HEK293 (cell line): Measurements from ENCODE around the gene LIMCH1.
A peak's percentile ranks its signal among the peaks of the same experiment; 100 is the strongest.

ENCODE experiments used
- CTCF ChIA-PET: fragments of 350-600 bp; formaldehyde crosslinking; extraction: SDS; loops from one replicate; lab custom pipeline; 2021; ENCODE audit warnings: antibody characterized with exemption; lab: Yijun Ruan, JAX
- POLR2A ChIA-PET: fragments of 300-600 bp; formaldehyde crosslinking; extraction: SDS; loops from one replicate; lab custom pipeline; 2020; ENCODE audit warnings: antibody characterized with exemption, inconsistent platforms; lab: Yijun Ruan, JAX
- H3K27ac ChIP-seq: fragments of 200-500 bp; sonication (Bioruptor generic); 2 replicates; pipeline ENCODE4 v1.5.1; 2014; ENCODE audit warnings: low read depth, low read length, control low read depth, inconsistent platforms; ENCODE audit errors: extremely low read depth
- H3K36me3 ChIP-seq, 2 experiments: fragments of 200-500 bp in 1 of 2; sonication (Bioruptor generic) in 1 of 2; 1 replicate in 1 of 2; 2 replicates in 1 of 2; pipeline ENCODE4 v1.5.1; 2014 to 2017; ENCODE audit warnings: inconsistent platforms in 2 of 2, low read length in 2 of 2; ENCODE audit not compliant: control insufficient read depth in 2 of 2, insufficient read depth in 1 of 2
- H3K4me1 ChIP-seq: fragments of 200-500 bp; sonication (Bioruptor generic); 2 replicates; pipeline ENCODE4 v1.5.1; 2014; ENCODE audit warnings: mild to moderate bottlenecking, low read length, inconsistent platforms; ENCODE audit not compliant: control insufficient read depth, insufficient read depth
- H3K4me3 ChIP-seq: 2 replicates; pipeline ENCODE4 v1.5.1; 2011; ENCODE audit warnings: low read depth, mild to moderate bottlenecking, control low read depth, low read length, moderate library complexity
- H3K9me3 ChIP-seq: fragments of 200-500 bp; sonication (Bioruptor generic); 2 replicates; pipeline ENCODE4 v1.5.1; 2014; ENCODE audit warnings: low read depth, low read length, inconsistent platforms; ENCODE audit not compliant: control insufficient read depth, insufficient read depth
- GLIS1 ChIP-seq: fragments of 450-650 bp; formaldehyde crosslinking; IDR thresholded peaks from 2 replicates; pipeline ENCODE4 v1.5.1; 2016; ENCODE audit warnings: missing biosample characterization, missing genetic modification characterization
- HOXA7 ChIP-seq: sonication (generic); formaldehyde crosslinking; IDR thresholded peaks from 2 replicates; pipeline ENCODE4 v1.8.1; 2022; ENCODE audit warnings: missing genetic modification reagents, borderline replicate concordance
- IKZF3 ChIP-seq: fragments of 450-650 bp; IDR thresholded peaks from 2 replicates; pipeline ENCODE4 v1.5.0; 2018; ENCODE audit warnings: missing biosample characterization, mild to moderate bottlenecking, missing genetic modification characterization, moderate library complexity
- KLF9 ChIP-seq: fragments of 450-650 bp; formaldehyde crosslinking; IDR thresholded peaks from 2 replicates; pipeline ENCODE4 v1.5.1; 2016; ENCODE audit warnings: missing biosample characterization, missing genetic modification characterization, low read depth
- OVOL3 ChIP-seq: fragments of 450-650 bp; formaldehyde crosslinking; IDR thresholded peaks from 2 replicates; pipeline ENCODE4 v1.5.1; 2016; ENCODE audit warnings: missing biosample characterization, missing genetic modification characterization
- PRDM10 ChIP-seq: fragments of 450-650 bp; formaldehyde crosslinking; IDR thresholded peaks from 2 replicates; pipeline ENCODE4 v1.5.1; 2016; ENCODE audit warnings: missing biosample characterization, missing genetic modification characterization
- SCRT1 ChIP-seq: fragments of 450-650 bp; formaldehyde crosslinking; IDR thresholded peaks from 2 replicates; pipeline ENCODE4 v1.5.1; 2016; ENCODE audit warnings: missing biosample characterization, missing genetic modification characterization, borderline replicate concordance
- SCRT2 ChIP-seq: fragments of 450-650 bp; formaldehyde crosslinking; IDR thresholded peaks from 2 replicates; pipeline ENCODE4 v1.5.1; 2016; ENCODE audit warnings: missing biosample characterization, missing genetic modification characterization
- SP3 ChIP-seq: fragments of 450-650 bp; formaldehyde crosslinking; IDR thresholded peaks from 2 replicates; pipeline ENCODE4 v1.5.1; 2016; ENCODE audit warnings: missing biosample characterization, missing genetic modification characterization
- ZBTB17 ChIP-seq: fragments of 450-650 bp; formaldehyde crosslinking; IDR thresholded peaks from 2 replicates; pipeline ENCODE4 v1.5.1; 2016; ENCODE audit warnings: missing biosample characterization, missing genetic modification characterization
- ZBTB48 ChIP-seq: fragments of 450-650 bp; formaldehyde crosslinking; IDR thresholded peaks from 2 replicates; pipeline ENCODE4 v1.5.1; 2016; ENCODE audit warnings: missing biosample characterization, missing genetic modification characterization
- ZNF112 ChIP-seq: fragments of 450-650 bp; formaldehyde crosslinking; IDR thresholded peaks from 2 replicates; pipeline ENCODE4 v1.5.0; 2017; ENCODE audit warnings: missing biosample characterization, missing genetic modification characterization
- ZNF133 ChIP-seq: fragments of 450-650 bp; formaldehyde crosslinking; IDR thresholded peaks from 2 replicates; pipeline ENCODE4 v1.5.1; 2016; ENCODE audit warnings: missing biosample characterization, missing genetic modification characterization
- ZNF138 ChIP-seq: fragments of 450-650 bp; formaldehyde crosslinking; IDR thresholded peaks from 2 replicates; pipeline ENCODE4 v1.5.1; 2016; ENCODE audit warnings: missing biosample characterization, missing genetic modification characterization, borderline replicate concordance
- ZNF292 ChIP-seq: fragments of 450-650 bp; formaldehyde crosslinking; IDR thresholded peaks from 2 replicates; pipeline ENCODE4 v1.5.1; 2016; ENCODE audit warnings: low read depth, missing biosample characterization, missing genetic modification characterization, borderline replicate concordance
- ZNF560 ChIP-seq: fragments of 450-650 bp; formaldehyde crosslinking; IDR thresholded peaks from 2 replicates; pipeline ENCODE4 v1.5.1; 2017; ENCODE audit warnings: missing biosample characterization, missing genetic modification characterization, borderline replicate concordance
- ZNF561 ChIP-seq: fragments of 450-650 bp; IDR thresholded peaks from 2 replicates; pipeline ENCODE4 v1.5.1; 2018; ENCODE audit warnings: missing biosample characterization, missing genetic modification characterization, borderline replicate concordance
- ZNF658 ChIP-seq: fragments of 450-650 bp; formaldehyde crosslinking; IDR thresholded peaks from 2 replicates; pipeline ENCODE4; 2016; ENCODE audit warnings: missing biosample characterization, missing genetic modification characterization
- ZNF660 ChIP-seq: fragments of 450-650 bp; IDR thresholded peaks from 2 replicates; pipeline ENCODE4 v1.5.1; 2018; ENCODE audit warnings: missing biosample characterization, mild to moderate bottlenecking, missing genetic modification characterization
- ZNF768 ChIP-seq: fragments of 450-650 bp; formaldehyde crosslinking; IDR thresholded peaks from 2 replicates; pipeline ENCODE4 v1.5.1; 2018; ENCODE audit warnings: missing biosample characterization, mild to moderate bottlenecking, missing genetic modification characterization
- ZNF777 ChIP-seq: fragments of 450-650 bp; formaldehyde crosslinking; IDR thresholded peaks from 2 replicates; pipeline ENCODE4 v1.5.1; 2017; ENCODE audit warnings: missing biosample characterization, missing genetic modification characterization, borderline replicate concordance
- ZNF792 ChIP-seq: fragments of 450-650 bp; formaldehyde crosslinking; IDR thresholded peaks from 2 replicates; pipeline ENCODE4 v1.5.1; 2016; ENCODE audit warnings: missing biosample characterization, missing genetic modification characterization
- ZNF830 ChIP-seq: fragments of 450-650 bp; IDR thresholded peaks from 2 replicates; pipeline ENCODE4 v1.5.0; 2018; ENCODE audit warnings: missing biosample characterization, missing genetic modification characterization, low read depth, mild to moderate bottlenecking, moderate library complexity
- TF ChIP-seq, protein P1 (sequence below): fragments of 450-650 bp; formaldehyde crosslinking; IDR thresholded peaks from 2 replicates; pipeline ENCODE4 v1.5.1; 2016; ENCODE audit warnings: missing biosample characterization, missing genetic modification characterization
- TF ChIP-seq, protein P2 (sequence below): sonication (generic); formaldehyde crosslinking; IDR thresholded peaks from 2 replicates; pipeline ENCODE4 v1.8.1; 2022; ENCODE audit warnings: mild to moderate bottlenecking, moderate library complexity, missing genetic modification reagents
- TF ChIP-seq, protein P3 (sequence below): fragments of 450-650 bp; IDR thresholded peaks from 2 replicates; pipeline ENCODE4 v1.5.1; 2018; ENCODE audit warnings: missing biosample characterization, mild to moderate bottlenecking, missing genetic modification characterization

Gene LIMCH1, protein sequence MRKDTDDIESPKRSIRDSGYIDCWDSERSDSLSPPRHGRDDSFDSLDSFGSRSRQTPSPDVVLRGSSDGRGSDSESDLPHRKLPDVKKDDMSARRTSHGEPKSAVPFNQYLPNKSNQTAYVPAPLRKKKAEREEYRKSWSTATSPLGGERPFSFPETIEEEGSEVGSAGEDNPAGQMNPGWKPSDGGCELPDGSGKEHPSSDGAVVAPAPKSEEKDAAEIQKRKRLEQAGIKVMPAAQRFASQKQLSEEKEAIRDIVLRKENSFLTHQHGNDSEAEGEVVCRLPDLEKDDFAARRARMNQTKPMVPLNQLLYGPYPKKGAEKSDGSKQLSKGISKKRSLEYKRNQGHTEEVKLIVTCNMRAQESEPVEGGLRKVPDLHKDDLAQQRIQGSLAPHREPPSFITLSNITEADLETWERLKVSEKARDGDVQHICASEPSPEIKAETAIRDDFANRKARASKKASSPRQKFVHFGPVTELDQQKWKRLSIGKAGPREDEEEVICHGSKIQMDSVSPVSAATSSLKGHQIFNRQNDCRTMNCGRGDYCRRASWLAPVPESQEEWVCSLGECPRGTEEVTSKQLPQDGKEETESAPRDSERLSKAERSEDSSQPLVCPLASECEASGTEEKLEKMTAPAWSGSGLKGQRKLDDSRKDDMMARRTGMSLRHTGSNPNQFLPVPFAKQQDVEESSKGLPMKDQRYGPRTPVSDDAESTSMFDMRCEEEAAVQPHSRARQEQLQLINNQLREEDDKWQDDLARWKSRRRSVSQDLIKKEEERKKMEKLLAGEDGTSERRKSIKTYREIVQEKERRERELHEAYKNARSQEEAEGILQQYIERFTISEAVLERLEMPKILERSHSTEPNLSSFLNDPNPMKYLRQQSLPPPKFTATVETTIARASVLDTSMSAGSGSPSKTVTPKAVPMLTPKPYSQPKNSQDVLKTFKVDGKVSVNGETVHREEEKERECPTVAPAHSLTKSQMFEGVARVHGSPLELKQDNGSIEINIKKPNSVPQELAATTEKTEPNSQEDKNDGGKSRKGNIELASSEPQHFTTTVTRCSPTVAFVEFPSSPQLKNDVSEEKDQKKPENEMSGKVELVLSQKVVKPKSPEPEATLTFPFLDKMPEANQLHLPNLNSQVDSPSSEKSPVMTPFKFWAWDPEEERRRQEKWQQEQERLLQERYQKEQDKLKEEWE (N-terminal part only)

GRCh38 chr4:41538017-41538733 lies at the start of gene LIMCH1:
TSS of gene LIMCH1 (plus strand) at chr4:41538157. CDS start at chr4:41605996, 67,839 bp downstream.
- Histone ChIP-seq H3K4me3 (no peak within 1 kb of the TSS), H3K27ac (no peak within 1 kb of the TSS), H3K4me1 (peaks cover 10% of the 10 kb centered on the region; the same call in 1 of the 2 replicates), H3K9me3 (no peaks in the 10 kb centered on the region), H3K36me3 (no peaks in the 10 kb centered on the region)
- ChIA-PET CTCF (interaction anchor here (0.6 kb wide), 1 partner anchor 475 kb away, joined by 3 read pairs; no protein-coding TSS in a partner anchor), POLR2A (no interaction called here)
- TF ChIP-seq ZBTB17 (peak; percentile 51), ZNF660 (tag by site-specific recombination) (peak; percentile 93), ZNF138 (no peak), ZNF133 (tag by site-specific recombination) (no peak), ZNF112 (tag by site-specific recombination) (no peak), ZNF292 (tag by site-specific recombination) (no peak), OVOL3 (tag by site-specific recombination) (no peak), ZNF768 (tag by site-specific recombination) (no peak), ZBTB48 (tag by site-specific recombination) (no peak), ZNF777 (no peak), SCRT1 (tag by site-specific recombination) (peak; percentile 54; the same call in 1 of the 2 replicates), SP3 (tag by site-specific recombination) (no peak), IKZF3 (tag by site-specific recombination) (0 out of 2 replicates have a peak, but pooled peaks have one; percentile 11), ZNF792 (no peak), ZNF561 (tag by site-specific recombination) (peak; percentile 61; the same call in 1 of the 2 replicates), HOXA7 (CRISPR knock-in tag) (no peak), ZNF830 (tag by site-specific recombination) (no peak), SCRT2 (tag by site-specific recombination) (peak; percentile 92), ZNF560 (tag by site-specific recombination) (no peak), PRDM10 (tag by site-specific recombination) (peak; percentile 85), KLF9 (tag by site-specific recombination) (peak; percentile 38; the same call in 1 of the 2 replicates), GLIS1 (tag by site-specific recombination) (no peak), ZNF658 (tag by site-specific recombination) (no peak)
- TF ChIP-seq, protein P1, sequence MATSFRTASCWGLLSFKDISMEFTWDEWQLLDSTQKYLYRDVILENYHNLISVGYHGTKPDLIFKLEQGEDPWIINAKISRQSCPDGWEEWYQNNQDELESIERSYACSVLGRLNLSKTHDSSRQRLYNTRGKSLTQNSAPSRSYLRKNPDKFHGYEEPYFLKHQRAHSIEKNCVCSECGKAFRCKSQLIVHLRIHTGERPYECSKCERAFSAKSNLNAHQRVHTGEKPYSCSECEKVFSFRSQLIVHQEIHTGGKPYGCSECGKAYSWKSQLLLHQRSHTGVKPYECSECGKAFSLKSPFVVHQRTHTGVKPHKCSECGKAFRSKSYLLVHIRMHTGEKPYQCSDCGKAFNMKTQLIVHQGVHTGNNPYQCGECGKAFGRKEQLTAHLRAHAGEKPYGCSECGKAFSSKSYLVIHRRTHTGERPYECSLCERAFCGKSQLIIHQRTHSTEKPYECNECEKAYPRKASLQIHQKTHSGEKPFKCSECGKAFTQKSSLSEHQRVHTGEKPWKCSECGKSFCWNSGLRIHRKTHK (tag by site-specific recombination), result no peak
- TF ChIP-seq, protein P2, sequence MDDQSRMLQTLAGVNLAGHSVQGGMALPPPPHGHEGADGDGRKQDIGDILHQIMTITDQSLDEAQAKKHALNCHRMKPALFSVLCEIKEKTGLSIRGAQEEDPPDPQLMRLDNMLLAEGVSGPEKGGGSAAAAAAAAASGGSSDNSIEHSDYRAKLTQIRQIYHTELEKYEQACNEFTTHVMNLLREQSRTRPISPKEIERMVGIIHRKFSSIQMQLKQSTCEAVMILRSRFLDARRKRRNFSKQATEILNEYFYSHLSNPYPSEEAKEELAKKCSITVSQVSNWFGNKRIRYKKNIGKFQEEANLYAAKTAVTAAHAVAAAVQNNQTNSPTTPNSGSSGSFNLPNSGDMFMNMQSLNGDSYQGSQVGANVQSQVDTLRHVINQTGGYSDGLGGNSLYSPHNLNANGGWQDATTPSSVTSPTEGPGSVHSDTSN (CRISPR knock-in tag), result no peak
- TF ChIP-seq, protein P3, sequence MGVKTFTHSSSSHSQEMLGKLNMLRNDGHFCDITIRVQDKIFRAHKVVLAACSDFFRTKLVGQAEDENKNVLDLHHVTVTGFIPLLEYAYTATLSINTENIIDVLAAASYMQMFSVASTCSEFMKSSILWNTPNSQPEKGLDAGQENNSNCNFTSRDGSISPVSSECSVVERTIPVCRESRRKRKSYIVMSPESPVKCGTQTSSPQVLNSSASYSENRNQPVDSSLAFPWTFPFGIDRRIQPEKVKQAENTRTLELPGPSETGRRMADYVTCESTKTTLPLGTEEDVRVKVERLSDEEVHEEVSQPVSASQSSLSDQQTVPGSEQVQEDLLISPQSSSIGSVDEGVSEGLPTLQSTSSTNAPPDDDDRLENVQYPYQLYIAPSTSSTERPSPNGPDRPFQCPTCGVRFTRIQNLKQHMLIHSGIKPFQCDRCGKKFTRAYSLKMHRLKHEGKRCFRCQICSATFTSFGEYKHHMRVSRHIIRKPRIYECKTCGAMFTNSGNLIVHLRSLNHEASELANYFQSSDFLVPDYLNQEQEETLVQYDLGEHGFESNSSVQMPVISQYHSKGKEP, result 0 out of 2 replicates have a peak, but pooled peaks have one; percentile 29
